ENCODE data around the gene CCDC197.

CCDC197 gene

DNA sequence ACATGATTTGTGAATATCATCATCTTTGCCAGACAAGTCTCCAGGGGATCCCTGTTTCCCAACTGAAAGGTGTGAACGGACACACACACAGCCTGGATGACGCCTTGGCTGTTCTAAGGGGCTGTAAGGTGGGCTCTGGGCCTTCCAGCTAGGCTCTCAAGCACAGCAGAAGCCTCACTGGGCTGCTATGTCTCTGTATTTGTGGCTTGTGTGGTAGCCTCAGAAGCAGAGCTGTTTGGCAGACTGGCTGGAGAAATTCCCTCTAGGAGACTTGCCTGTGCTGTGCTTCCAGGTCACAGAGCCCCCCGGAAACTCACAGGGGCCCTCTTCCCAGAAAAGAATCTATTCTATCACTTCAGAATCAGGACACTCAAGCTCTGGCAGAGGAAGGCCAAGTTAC, 50.5 kb downstream of the CCDC197 start:
- no peaks in the 10 kb centered on the region for H3K9me3 ChIP-seq (ENCODE audit: low read length)
- H3K9ac ChIP-seq (ENCODE audit: low read length), result no peak overlapping the region
- H2AFZ ChIP-seq (ENCODE audit: low read length), result no peak overlapping the region
- H3K27me3 ChIP-seq (ENCODE audit: insufficient read depth, low read length), result no peaks in the 10 kb centered on the region
- H3K27ac ChIP-seq (ENCODE audit: low read depth, low read length, poor library complexity, severe bottlenecking), result no peak overlapping the region
- no peaks in the 10 kb centered on the region for H3K79me2 ChIP-seq (ENCODE audit: insufficient read depth, low read length)
- H3K4me3 ChIP-seq (ENCODE audit: low read depth, low read length, poor library complexity, severe bottlenecking), result no peak overlapping the region
- no peaks in the 10 kb centered on the region for H3K9me2 ChIP-seq (ENCODE audit: low read depth, low read length)
- no peak overlapping the region for H3K4me2 ChIP-seq (ENCODE audit: low read length)
- H3K4me1 ChIP-seq (ENCODE audit: insufficient read depth, low read length, severe bottlenecking), result no peaks in the 10 kb centered on the region
- no peaks in the 10 kb centered on the region for H3F3A ChIP-seq (ENCODE audit: insufficient read depth, low read length)
- H3K36me3 ChIP-seq (ENCODE audit: insufficient read depth, low read length), result peaks cover 82% of the 10 kb centered on the region
- H4K20me1 ChIP-seq (ENCODE audit: insufficient read depth, low read length), result no peaks in the 10 kb centered on the region
- TF ChIP-seq EZH2 (IDR thresholded peaks at IDR 0.05; ENCODE audit: borderline replicate concordance, low read length), result no peak
- TF ChIP-seq, protein P1, sequence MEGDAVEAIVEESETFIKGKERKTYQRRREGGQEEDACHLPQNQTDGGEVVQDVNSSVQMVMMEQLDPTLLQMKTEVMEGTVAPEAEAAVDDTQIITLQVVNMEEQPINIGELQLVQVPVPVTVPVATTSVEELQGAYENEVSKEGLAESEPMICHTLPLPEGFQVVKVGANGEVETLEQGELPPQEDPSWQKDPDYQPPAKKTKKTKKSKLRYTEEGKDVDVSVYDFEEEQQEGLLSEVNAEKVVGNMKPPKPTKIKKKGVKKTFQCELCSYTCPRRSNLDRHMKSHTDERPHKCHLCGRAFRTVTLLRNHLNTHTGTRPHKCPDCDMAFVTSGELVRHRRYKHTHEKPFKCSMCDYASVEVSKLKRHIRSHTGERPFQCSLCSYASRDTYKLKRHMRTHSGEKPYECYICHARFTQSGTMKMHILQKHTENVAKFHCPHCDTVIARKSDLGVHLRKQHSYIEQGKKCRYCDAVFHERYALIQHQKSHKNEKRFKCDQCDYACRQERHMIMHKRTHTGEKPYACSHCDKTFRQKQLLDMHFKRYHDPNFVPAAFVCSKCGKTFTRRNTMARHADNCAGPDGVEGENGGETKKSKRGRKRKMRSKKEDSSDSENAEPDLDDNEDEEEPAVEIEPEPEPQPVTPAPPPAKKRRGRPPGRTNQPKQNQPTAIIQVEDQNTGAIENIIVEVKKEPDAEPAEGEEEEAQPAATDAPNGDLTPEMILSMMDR (IDR thresholded peaks at IDR 0.05; ENCODE audit: low read length), result no peak

DNA sequence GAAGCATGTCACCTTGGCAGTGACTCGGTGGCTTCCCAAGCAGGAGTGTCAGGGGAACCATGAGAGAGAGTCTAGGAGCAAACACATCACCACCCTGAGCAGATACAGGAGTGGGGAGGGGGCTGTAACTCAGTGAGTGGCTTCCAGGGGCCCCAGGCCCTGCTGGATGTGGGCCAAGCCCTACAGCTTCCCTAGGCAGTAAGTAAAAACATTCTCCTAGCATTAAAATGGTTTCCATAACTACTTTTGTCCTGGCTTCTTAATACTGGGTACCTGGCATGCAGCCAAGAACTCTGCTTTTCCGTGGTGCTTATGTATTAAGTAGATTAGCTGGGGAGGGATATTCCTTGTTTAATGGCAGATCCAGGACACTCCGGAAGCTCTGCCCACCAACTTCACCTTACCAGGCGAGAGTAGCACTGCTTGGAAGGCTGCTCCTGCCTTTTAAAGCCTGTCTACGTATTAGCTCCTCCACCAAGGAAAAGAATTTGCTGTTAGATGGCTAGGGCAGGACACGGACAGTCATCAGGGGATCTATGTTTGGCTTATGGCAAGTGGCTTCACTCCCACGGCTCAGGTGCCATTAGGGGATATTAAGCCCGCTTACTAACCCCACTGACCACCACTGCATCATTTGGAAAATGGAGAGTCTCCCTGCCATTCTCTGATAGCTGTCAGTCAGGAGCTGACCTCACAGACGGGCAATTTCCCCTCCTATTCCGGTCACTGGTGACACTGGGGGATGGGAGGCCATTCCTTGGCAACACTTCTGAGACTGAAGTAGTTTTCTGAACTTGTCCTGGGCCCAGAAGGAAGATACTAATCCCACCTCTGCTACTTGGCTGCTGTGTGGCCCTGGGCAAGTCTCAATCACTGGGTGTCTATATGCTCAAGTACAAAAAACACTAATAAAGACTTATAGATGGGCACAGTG, 51.9 kb downstream of the CCDC197 start:
- Histone ChIP-seq H3K27ac (ENCODE audit: low read depth, low read length, poor library complexity, severe bottlenecking) (no peak overlapping the region), H3K9me3 (ENCODE audit: low read length) (no peaks in the 10 kb centered on the region), H3K4me1 (ENCODE audit: insufficient read depth, low read length, severe bottlenecking) (no peaks in the 10 kb centered on the region), H3K79me2 (ENCODE audit: insufficient read depth, low read length) (no peaks in the 10 kb centered on the region), H3K9me2 (ENCODE audit: low read depth, low read length) (no peaks in the 10 kb centered on the region), H2AFZ (ENCODE audit: low read length) (no peak overlapping the region), H3K4me2 (ENCODE audit: low read length) (no peak overlapping the region), H3K4me3 (ENCODE audit: low read depth, low read length, poor library complexity, severe bottlenecking) (no peak overlapping the region), H3K27me3 (ENCODE audit: insufficient read depth, low read length) (no peaks in the 10 kb centered on the region), H4K20me1 (ENCODE audit: insufficient read depth, low read length) (no peaks in the 10 kb centered on the region), H3K36me3 (ENCODE audit: insufficient read depth, low read length) (peaks cover 89% of the 10 kb centered on the region), H3F3A (ENCODE audit: insufficient read depth, low read length) (no peaks in the 10 kb centered on the region), H3K9ac (ENCODE audit: low read length) (no peak overlapping the region)
- no peak for TF ChIP-seq EZH2 (IDR thresholded peaks at IDR 0.05; ENCODE audit: borderline replicate concordance, low read length)
- TF ChIP-seq, protein P1 (IDR thresholded peaks at IDR 0.05; ENCODE audit: low read length), result no peak

DNA sequence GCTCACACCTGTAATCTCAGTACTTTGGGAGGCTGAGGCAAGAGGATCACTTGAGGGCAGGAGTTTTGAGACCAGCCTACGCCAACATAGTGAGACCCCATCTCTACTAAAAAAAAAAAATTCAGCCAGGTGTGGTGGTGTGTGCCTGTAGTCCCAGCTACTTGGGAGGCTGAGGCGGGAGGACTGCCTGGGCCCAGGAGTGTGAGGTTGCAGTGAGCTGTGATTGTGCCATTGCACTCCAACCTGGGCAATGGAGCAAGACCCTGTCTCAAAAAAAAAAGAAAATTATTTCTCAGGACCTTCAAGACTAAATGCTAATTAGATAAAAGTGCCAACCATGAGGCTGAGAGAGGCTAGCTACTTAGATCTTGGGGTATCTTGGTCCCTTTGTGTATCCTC, 52.5 kb downstream of the CCDC197 start:
- TF ChIP-seq EZH2 (IDR thresholded peaks at IDR 0.05; ENCODE audit: borderline replicate concordance, low read length), result no peak
- TF ChIP-seq, protein P1 (IDR thresholded peaks at IDR 0.05; ENCODE audit: low read length), result no peak
- H3K36me3 ChIP-seq (ENCODE audit: insufficient read depth, low read length), result peaks cover 93% of the 10 kb centered on the region
- no peak overlapping the region for H2AFZ ChIP-seq (ENCODE audit: low read length)
- H3K27me3 ChIP-seq (ENCODE audit: insufficient read depth, low read length), result no peaks in the 10 kb centered on the region
- no peak overlapping the region for H3K27ac ChIP-seq (ENCODE audit: low read depth, low read length, poor library complexity, severe bottlenecking)
- H3K4me1 ChIP-seq (ENCODE audit: insufficient read depth, low read length, severe bottlenecking), result no peaks in the 10 kb centered on the region
- H3K79me2 ChIP-seq (ENCODE audit: insufficient read depth, low read length), result no peaks in the 10 kb centered on the region
- no peak overlapping the region for H3K4me2 ChIP-seq (ENCODE audit: low read length)
- H3K4me3 ChIP-seq (ENCODE audit: low read depth, low read length, poor library complexity, severe bottlenecking), result no peak overlapping the region
- no peaks in the 10 kb centered on the region for H3K9me2 ChIP-seq (ENCODE audit: low read depth, low read length)
- H3K9ac ChIP-seq (ENCODE audit: low read length), result no peak overlapping the region
- H3F3A ChIP-seq (ENCODE audit: insufficient read depth, low read length), result no peaks in the 10 kb centered on the region
- no peaks in the 10 kb centered on the region for H4K20me1 ChIP-seq (ENCODE audit: insufficient read depth, low read length)
- H3K9me3 ChIP-seq (ENCODE audit: low read length), result no peaks in the 10 kb centered on the region

Measured in OCI-LY1 (cell line).